ENCODE results near the gene PPP1R2C.

DNA sequence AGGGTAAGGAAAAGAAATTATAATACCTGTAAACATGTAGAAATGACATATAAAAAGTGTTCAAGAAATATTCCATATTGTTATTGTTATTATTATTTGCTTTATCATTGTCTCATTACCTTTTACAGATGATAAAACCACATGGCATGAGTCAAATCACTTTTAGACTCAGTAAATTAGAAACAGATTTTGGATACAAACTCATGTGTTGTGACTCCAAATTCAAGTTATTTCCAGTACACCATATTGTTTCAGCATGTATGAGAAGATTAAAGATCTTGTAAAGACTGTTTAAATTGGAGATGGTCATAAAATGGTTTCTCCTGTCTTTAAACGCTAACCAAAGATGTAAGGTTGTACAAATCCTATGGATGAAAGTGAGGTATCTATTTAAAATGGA, 18.1 kb downstream of the PPP1R2C start:
- TF ChIP-seq ARNTL (CRISPR knock-in tag; IDR thresholded peaks at IDR 0.05; ENCODE audit: borderline replicate concordance, low read depth) (no peak), TOX (CRISPR knock-in tag; IDR thresholded peaks at IDR 0.05; ENCODE audit: borderline replicate concordance) (no peak), ZFP30 (CRISPR knock-in tag; IDR thresholded peaks at IDR 0.05) (no peak)
